Measurements from ENCODE around the gene TECTB.

GRCh38 chr10:112333452-112333851, 50.3 kb downstream of the TECTB start:
- no peak for TF ChIP-seq ZNF2 (tag by site-specific recombination; IDR thresholded peaks at IDR 0.05)
- TF ChIP-seq CTCF (tag by site-specific recombination; IDR thresholded peaks at IDR 0.05): no peak
- no peak for TF ChIP-seq TCF7L2 (IDR thresholded peaks at IDR 0.05; ENCODE audit: borderline replicate concordance, low read depth, low read length)
- no peak for TF ChIP-seq ZNF132 (tag by site-specific recombination; IDR thresholded peaks at IDR 0.05; ENCODE audit: borderline replicate concordance)
- TF ChIP-seq ZNF174 (tag by site-specific recombination; IDR thresholded peaks at IDR 0.05): no peak
- no peak for TF ChIP-seq YY1 (tag by site-specific recombination; IDR thresholded peaks at IDR 0.05)
- TF ChIP-seq, protein P1, sequence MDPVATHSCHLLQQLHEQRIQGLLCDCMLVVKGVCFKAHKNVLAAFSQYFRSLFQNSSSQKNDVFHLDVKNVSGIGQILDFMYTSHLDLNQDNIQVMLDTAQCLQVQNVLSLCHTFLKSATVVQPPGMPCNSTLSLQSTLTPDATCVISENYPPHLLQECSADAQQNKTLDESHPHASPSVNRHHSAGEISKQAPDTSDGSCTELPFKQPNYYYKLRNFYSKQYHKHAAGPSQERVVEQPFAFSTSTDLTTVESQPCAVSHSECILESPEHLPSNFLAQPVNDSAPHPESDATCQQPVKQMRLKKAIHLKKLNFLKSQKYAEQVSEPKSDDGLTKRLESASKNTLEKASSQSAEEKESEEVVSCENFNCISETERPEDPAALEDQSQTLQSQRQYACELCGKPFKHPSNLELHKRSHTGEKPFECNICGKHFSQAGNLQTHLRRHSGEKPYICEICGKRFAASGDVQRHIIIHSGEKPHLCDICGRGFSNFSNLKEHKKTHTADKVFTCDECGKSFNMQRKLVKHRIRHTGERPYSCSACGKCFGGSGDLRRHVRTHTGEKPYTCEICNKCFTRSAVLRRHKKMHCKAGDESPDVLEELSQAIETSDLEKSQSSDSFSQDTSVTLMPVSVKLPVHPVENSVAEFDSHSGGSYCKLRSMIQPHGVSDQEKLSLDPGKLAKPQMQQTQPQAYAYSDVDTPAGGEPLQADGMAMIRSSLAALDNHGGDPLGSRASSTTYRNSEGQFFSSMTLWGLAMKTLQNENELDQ (tag by site-specific recombination; IDR thresholded peaks at IDR 0.05; ENCODE audit: low read depth): no peak
- no peak for TF ChIP-seq OVOL3 (tag by site-specific recombination; IDR thresholded peaks at IDR 0.05)
- no peak for TF ChIP-seq SCRT2 (tag by site-specific recombination; IDR thresholded peaks at IDR 0.05)
- no peak for TF ChIP-seq KLF16 (tag by site-specific recombination; IDR thresholded peaks at IDR 0.05)
- no peak for TF ChIP-seq KLF1 (tag by site-specific recombination; IDR thresholded peaks at IDR 0.05)
- no peak for TF ChIP-seq ZNF335 (tag by site-specific recombination; conservative IDR thresholded peaks at IDR 0.05)

All from HEK293 (cell line).